ENCODE data around the gene SLC10A1. TPM values are rescaled to one million over a fixed set of nuclear protein-coding genes. Genes with fewer than 3 reads are reported as not detected.
"Not testable (repeated sequence)": the region's sequence is repeated elsewhere in the genome, so short reads cannot be mapped to it uniquely, and the experiment has no call there.

The SLC10A1 gene
- total RNA-seq, 1 donor from 2014 or later, result not detected

DNA sequence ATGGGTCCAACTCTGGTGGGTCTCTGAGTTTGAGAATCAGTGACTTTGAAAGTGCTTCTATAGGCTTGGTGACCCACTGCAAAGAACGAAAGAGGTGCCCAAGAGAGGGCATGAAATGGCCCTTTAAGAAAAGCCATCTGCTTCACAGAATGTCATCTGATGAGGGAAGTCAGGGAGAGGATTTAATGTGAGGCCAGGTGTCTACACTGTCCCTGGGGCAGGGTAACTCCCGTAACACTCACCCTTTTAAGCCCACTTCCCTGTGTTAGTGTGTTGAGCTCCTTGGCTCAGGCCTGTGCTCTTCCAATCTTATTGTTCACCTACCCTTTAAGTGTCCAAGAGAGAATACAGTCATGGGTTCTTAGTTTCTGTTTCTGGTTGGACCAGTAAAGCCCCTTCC is 46.5 kb downstream of the SLC10A1 start:
- Mint-ChIP-seq H3K27me3 (no peaks in the 10 kb centered on the region), H3K4me1 (peaks cover 7% of the 10 kb centered on the region), H3K9me3 (no peaks in the 10 kb centered on the region), H3K27ac (no peak overlapping the region), H3K4me3 (no peak overlapping the region), H3K36me3 (ENCODE audit: low read depth) (no peaks in the 10 kb centered on the region)
- no peak for DNase-seq
- intact Hi-C loops (cut with micrococcal nuclease), result no loop called here

DNA sequence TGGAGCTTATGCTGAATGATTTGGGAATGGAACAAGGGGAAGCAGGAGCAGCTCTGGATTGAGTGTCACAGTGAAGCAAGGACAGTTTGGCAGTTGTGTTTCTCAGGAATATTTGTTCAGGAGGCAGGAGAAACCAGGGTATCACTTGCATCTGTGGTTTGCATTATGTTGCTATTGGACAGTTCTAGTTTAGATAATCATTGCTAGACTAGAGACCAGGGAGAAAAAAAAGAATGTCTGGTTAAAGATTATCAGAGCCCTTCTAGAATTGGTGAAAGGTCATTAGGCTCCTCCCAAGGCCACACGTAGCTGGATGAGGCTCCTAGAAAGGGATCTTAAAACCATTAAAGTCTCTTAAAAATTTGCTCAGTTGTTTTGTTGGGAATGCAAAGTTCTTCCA is 47.1 kb downstream of the SLC10A1 start:
- intact Hi-C loops (cut with micrococcal nuclease), result no loop called here

GRCh38 chr14:69741055-69741454 is 56.0 kb downstream of the SLC10A1 start:
- Mint-ChIP-seq H3K9me3 (peaks cover 3% of the 10 kb centered on the region), H3K36me3 (ENCODE audit: low read depth) (no peaks in the 10 kb centered on the region), H3K4me3 (no peak overlapping the region), H3K27ac (no peak overlapping the region), H3K4me1 (no peaks in the 10 kb centered on the region), H3K27me3 (peaks cover 3% of the 10 kb centered on the region)
- DNase-seq, result no peak
- intact Hi-C loops (cut with micrococcal nuclease), result no loop called here

More for the DNA sequence above, 47.1 kb downstream of the SLC10A1 start:
- peaks cover 2% of the 10 kb centered on the region for H3K4me1 Mint-ChIP-seq
- no peaks in the 10 kb centered on the region for H3K27me3 Mint-ChIP-seq
- no peak overlapping the region for H3K4me3 Mint-ChIP-seq
- no peaks in the 10 kb centered on the region for H3K9me3 Mint-ChIP-seq
- no peaks in the 10 kb centered on the region for H3K36me3 Mint-ChIP-seq (ENCODE audit: low read depth)
- no peak for DNase-seq
- H3K27ac Mint-ChIP-seq, result no peak overlapping the region

- H3K27me3 Mint-ChIP-seq, result peaks cover 20% of the 10 kb centered on the region
- H3K27ac Mint-ChIP-seq; intact Hi-C loops (cut with micrococcal nuclease); H3K36me3 Mint-ChIP-seq (ENCODE audit: low read depth); H3K4me1 Mint-ChIP-seq; H3K4me3 Mint-ChIP-seq; H3K9me3 Mint-ChIP-seq; DNase-seq: not testable (repeated sequence)
These were observed 60.6 kb downstream of the SLC10A1 start for GRCh38 chr14:69736405-69736804.

GRCh38 chr14:69731919-69732598 is 65.0 kb downstream of the SLC10A1 start:
- H3K9me3 Mint-ChIP-seq; H3K4me3 Mint-ChIP-seq; H3K27ac Mint-ChIP-seq; H3K36me3 Mint-ChIP-seq (ENCODE audit: low read depth); DNase-seq: not testable (repeated sequence)
- Mint-ChIP-seq H3K4me1 (peaks cover 20% of the 10 kb centered on the region), H3K27me3 (peaks cover 23% of the 10 kb centered on the region)
- intact Hi-C loops (cut with micrococcal nuclease), result loop anchor here (2.0 kb wide), 1 partner anchor 297 kb away; no protein-coding TSS in a partner anchor

- intact Hi-C loops (cut with micrococcal nuclease), result loop anchor here (1.0 to 5.0 kb wide), 4 partner anchors 39 to 143 kb away; partner anchors contain the start of genes SRSF5 and SUSD6
These were observed 69.2 kb downstream of the SLC10A1 start for GRCh38 chr14:69727860-69728259.

GRCh38 chr14:69726761-69727511 is 70.1 kb downstream of the SLC10A1 start:
- peaks cover 33% of the 10 kb centered on the region for H3K4me1 Mint-ChIP-seq
- peak overlapping the region; percentile 79 for H3K27ac Mint-ChIP-seq
- H3K4me3 Mint-ChIP-seq, result peak overlapping the region; percentile 79
- peaks cover 7% of the 10 kb centered on the region for H3K27me3 Mint-ChIP-seq
- H3K9me3 Mint-ChIP-seq, result no peaks in the 10 kb centered on the region
- DNase-seq, result peak; percentile 96
- H3K36me3 Mint-ChIP-seq (ENCODE audit: low read depth), result no peaks in the 10 kb centered on the region
- intact Hi-C loops (cut with micrococcal nuclease), result loop anchor here (1.0 to 5.0 kb wide), 4 partner anchors 40 to 142 kb away; partner anchors contain the start of genes SRSF5 and SUSD6

More at GRCh38 chr14:69727860-69728259, 69.2 kb downstream of the SLC10A1 start:
- H3K27me3 Mint-ChIP-seq, result peaks cover 10% of the 10 kb centered on the region
- no peaks in the 10 kb centered on the region for H3K9me3 Mint-ChIP-seq
- H3K4me3 Mint-ChIP-seq, result peak overlapping the region; percentile 79
- H3K36me3 Mint-ChIP-seq (ENCODE audit: low read depth), result no peaks in the 10 kb centered on the region
- peak overlapping the region; percentile 54 for H3K27ac Mint-ChIP-seq
- peaks cover 33% of the 10 kb centered on the region for H3K4me1 Mint-ChIP-seq
- DNase-seq, result no peak

Other genes starting within 250 kb of the SLC10A1 start
- gene CCDC177, start 222.4 kb downstream of the SLC10A1 start, total RNA-seq, result 0.05 TPM in 1 of 2 replicates, not detected in the other
- 73.4 and 78.9 TPM in 2 replicates for gene SUSD6, start 185.6 kb downstream of the SLC10A1 start, total RNA-seq
- 319 and 322 TPM in 2 replicates for gene SRSF5, start 30.1 kb downstream of the SLC10A1 start, total RNA-seq
- not detected in 2 replicates for gene SMOC1, start 82.2 kb upstream of the SLC10A1 start, total RNA-seq

Data from activated CD4-positive, alpha-beta T cell treated with anti-CD3 and anti-CD28 coated beads, Interleukin-2, amount 10 ng/mL, durations not matched to agents 24 days and 14 days (primary cell).